ENCODE data around the gene ST6GALNAC2.

- TF ChIP-seq CTCF (optimal IDR thresholded peaks at IDR 0.05 in 1 of 3, IDR thresholded peaks at IDR 0.05 in 1 of 3, conservative IDR thresholded peaks at IDR 0.05 in 1 of 3; ENCODE audit: extremely low read depth in 1 of 3, insufficient read depth in 2 of 3, low read length in 3 of 3): no peak
- no peak for TF ChIP-seq EZH2 (IDR thresholded peaks at IDR 0.05; ENCODE audit: low read length)
These were observed 1.1 kb downstream of the ST6GALNAC2 start for GRCh38 chr17:76584427-76585032.
